ENCODE measurements around the gene ATP6V1G2.
"Not testable (repeated sequence)": the region's sequence is repeated elsewhere in the genome, so short reads cannot be mapped to it uniquely, and the experiment has no call there.

The ATP6V1G2 gene

DNA sequence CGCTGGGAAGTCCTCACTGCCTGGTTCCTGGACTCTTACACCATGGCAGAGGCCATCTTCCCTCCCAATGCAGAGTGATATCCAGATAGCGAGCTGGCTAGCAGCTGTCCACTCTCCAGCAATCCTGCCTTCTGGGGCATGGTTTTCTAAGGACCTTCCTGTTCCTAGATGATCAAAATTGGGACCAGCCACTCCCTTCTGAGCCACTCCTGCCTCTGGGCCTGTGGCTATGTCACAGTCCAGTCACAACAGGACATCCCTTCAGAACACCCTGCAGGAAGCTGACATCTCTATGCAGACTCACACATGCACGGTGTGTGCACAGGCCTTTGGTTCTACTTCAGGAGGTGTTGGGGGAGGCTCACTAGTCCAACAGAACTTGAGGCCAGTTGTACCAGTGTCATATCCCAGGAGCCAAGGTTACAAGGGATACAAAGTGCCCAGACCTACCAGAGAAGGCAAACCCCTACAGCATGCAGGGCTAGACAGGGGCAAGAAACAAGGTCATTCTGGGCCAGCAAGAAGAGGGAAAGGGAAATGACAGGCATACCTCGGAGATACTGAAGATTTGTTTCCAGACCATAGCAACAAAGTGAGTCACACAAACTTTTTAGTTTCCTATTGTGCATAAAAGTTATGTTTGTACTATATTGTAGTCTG lies 20.3 kb downstream of the ATP6V1G2 start:
- H3K9me3 ChIP-seq (ENCODE audit: low read length) = no peaks in the 10 kb centered on the region
- no peaks in the 10 kb centered on the region for H3K27me3 ChIP-seq (ENCODE audit: insufficient read depth, low read length)

DNA sequence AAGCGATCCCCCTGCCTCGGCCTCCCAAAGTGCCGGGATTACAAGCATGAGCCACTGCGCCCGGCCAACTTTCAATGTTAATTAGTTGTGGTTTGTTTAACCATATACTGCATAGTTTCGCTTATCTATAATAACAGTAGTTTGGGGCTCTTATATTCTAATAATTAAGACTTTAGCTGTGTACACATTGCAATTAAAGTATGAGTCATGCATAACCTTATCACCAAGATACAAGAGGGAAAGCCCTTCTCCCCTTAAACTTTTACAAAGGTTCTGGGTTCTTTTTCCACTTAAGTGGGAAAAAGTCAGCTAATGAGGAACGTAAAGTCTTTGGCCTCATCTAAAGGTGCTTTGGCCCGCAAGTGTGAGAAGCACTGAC lies 20.9 kb downstream of the ATP6V1G2 start:
- no peaks in the 10 kb centered on the region for H3K4me1 ChIP-seq (ENCODE audit: insufficient read depth, low read length)
- H3K36me3 ChIP-seq (ENCODE audit: insufficient read depth, low read length) = peaks cover 7% of the 10 kb centered on the region
- H2AFZ ChIP-seq (ENCODE audit: low read depth, low read length) = no peak overlapping the region
- no peaks in the 10 kb centered on the region for H3K9me3 ChIP-seq (ENCODE audit: low read length)
- no peaks in the 10 kb centered on the region for H3K27me3 ChIP-seq (ENCODE audit: insufficient read depth, low read length)
- H3K4me3 ChIP-seq (ENCODE audit: low read length) = no peak overlapping the region

More for the DNA sequence above, 20.3 kb downstream of the ATP6V1G2 start:
- Histone ChIP-seq H3K36me3 (ENCODE audit: insufficient read depth, low read length) (peaks cover 12% of the 10 kb centered on the region), H3K4me1 (ENCODE audit: insufficient read depth, low read length) (no peaks in the 10 kb centered on the region), H2AFZ (ENCODE audit: low read depth, low read length) (no peak overlapping the region), H3K4me3 (ENCODE audit: low read length) (no peak overlapping the region)

DNA sequence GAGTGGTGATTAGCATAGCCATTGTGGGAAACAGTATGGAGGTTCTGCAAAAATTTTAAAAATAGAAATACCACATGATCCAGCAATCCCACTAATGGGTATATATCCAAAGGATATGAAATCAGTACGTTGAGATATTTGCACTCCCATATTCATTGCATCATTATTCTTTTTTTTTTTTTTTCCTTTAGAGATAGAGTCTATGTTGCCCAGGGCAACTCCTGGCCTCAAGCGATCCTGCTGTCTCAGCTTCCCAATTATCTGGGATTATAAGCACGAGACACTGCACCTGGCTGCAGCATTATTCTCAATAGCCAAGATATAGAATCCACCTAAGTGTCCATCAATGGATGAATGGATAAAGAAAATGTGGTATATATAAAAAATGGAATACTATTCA lies 24.6 kb downstream of the ATP6V1G2 start:
- no peak overlapping the region for H3K4me3 ChIP-seq (ENCODE audit: low read length)
- no peak overlapping the region for H2AFZ ChIP-seq (ENCODE audit: low read depth, low read length)
- H3K9me3 ChIP-seq (ENCODE audit: low read length) = no peaks in the 10 kb centered on the region
- no peaks in the 10 kb centered on the region for H3K4me1 ChIP-seq (ENCODE audit: insufficient read depth, low read length)
- H3K27me3 ChIP-seq (ENCODE audit: insufficient read depth, low read length) = peaks cover 7% of the 10 kb centered on the region
- H3K36me3 ChIP-seq (ENCODE audit: insufficient read depth, low read length) = no peaks in the 10 kb centered on the region

DNA sequence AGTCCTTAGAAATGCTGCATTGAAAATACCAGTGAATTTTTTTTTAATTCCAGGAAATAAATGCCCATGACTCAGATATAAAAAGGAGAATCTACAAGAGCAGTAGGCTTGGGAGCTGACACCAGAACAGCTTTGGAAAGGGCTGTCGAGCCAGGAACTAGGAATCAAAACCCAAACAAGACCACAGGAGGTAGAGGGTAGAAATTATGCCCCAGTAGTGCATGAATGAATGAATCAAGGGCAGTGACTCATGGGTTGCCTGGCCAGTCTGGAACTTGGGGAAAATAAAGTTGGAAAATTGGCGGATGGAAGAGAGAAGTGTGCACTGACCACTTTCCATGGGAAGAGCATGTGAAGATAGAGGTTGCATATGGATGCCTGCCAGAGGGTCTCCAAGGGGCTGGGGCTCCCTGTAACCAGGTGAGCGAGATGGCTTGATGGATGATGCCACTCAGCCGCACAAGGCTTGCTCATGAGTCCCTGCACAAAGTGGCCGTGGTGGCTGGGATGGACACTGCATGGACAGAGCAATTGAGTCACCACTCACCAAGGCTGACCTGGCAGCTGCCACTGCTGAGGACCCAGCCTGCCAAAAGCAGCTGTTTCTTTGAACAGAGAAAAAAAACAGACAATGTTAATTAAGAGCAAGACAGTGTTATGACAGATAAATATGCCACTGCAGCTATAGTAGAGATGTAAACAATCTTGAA lies 32.8 kb downstream of the ATP6V1G2 start:
- Histone ChIP-seq H3K36me3 (ENCODE audit: insufficient read depth, low read length) (no peaks in the 10 kb centered on the region), H2AFZ (ENCODE audit: low read depth, low read length) (no peak overlapping the region), H3K9me3 (ENCODE audit: low read length) (peaks cover 2% of the 10 kb centered on the region), H3K4me1 (ENCODE audit: insufficient read depth, low read length) (no peaks in the 10 kb centered on the region), H3K27me3 (ENCODE audit: insufficient read depth, low read length) (peaks cover 14% of the 10 kb centered on the region), H3K4me3 (ENCODE audit: low read length) (no peak overlapping the region)

DNA sequence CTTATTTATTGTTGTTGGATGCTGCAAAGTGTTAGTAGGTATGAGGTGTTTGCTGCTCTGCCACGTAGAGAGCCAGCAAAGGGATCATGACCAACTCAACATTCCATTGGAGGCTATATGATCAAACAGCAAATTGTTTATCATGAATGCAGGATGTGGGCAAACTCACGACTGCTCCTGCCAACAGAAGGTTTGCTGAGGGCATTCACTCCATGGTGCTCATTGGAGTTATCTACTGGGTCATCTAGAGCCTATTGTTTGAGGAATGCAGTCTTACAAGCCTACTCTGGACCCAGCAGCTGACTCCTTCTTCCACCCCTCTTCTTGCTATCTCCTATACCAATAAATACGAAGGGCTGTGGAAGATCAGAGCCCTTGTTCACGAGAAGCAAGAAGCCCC lies 36.4 kb downstream of the ATP6V1G2 start:
- peaks cover 30% of the 10 kb centered on the region for H3K27me3 ChIP-seq (ENCODE audit: insufficient read depth, low read length)
- no peak overlapping the region for H2AFZ ChIP-seq (ENCODE audit: low read depth, low read length)
- H3K36me3 ChIP-seq (ENCODE audit: insufficient read depth, low read length) = no peaks in the 10 kb centered on the region
- H3K4me3 ChIP-seq (ENCODE audit: low read length) = no peak overlapping the region
- peaks cover 4% of the 10 kb centered on the region for H3K9me3 ChIP-seq (ENCODE audit: low read length)
- no peaks in the 10 kb centered on the region for H3K4me1 ChIP-seq (ENCODE audit: insufficient read depth, low read length)

DNA sequence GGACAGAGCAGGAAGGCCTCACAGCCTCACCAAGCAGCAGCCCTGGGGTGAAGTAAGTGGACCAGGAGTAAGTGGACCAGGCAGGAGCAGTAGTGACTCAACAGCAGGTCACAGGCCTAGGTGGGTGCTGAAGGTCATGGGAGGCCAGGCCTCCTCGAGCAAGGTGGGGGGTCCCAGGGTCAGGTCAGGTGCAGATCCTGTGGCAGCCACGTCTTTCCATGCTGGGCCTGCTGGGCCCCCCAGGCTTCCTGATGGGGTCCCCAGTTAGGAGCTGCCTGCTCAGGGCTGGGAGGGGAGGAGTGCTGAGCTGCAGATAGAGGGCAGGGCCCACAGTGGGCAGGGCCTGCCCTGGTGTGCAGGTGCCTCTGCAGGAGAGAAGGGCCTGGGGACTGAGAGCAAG lies 37.4 kb downstream of the ATP6V1G2 start:
- H3K4me3 ChIP-seq (ENCODE audit: low read length); H2AFZ ChIP-seq (ENCODE audit: low read depth, low read length); H3K36me3 ChIP-seq (ENCODE audit: insufficient read depth, low read length); H3K9me3 ChIP-seq (ENCODE audit: low read length); H3K4me1 ChIP-seq (ENCODE audit: insufficient read depth, low read length): not testable (repeated sequence)
- peaks cover 31% of the 10 kb centered on the region for H3K27me3 ChIP-seq (ENCODE audit: insufficient read depth, low read length)

DNA sequence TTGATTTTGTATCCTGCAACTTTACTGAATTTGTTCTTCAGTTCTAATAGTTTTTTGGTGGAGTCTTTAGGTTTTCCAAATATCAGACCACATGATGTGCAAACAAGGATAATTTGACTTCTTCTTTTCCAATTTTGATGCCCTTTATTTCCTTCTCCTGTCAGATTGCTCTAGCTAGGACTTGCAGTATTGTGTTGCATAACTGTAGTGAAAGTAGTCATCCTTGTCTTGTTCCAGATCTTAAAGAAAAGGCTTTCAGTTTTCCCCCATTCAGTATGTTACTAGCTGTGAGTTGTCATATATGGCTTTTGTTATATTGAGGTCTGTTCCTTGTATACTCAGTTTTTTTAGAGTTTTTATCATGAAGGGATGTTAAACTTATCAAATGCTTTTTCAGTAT lies 43.8 kb downstream of the ATP6V1G2 start:
- Histone ChIP-seq H3K4me1 (ENCODE audit: insufficient read depth, low read length) (peaks cover 6% of the 10 kb centered on the region), H3K36me3 (ENCODE audit: insufficient read depth, low read length) (no peaks in the 10 kb centered on the region), H3K4me3 (ENCODE audit: low read length) (no peak overlapping the region), H2AFZ (ENCODE audit: low read depth, low read length) (no peak overlapping the region), H3K9me3 (ENCODE audit: low read length) (peaks cover 4% of the 10 kb centered on the region), H3K27me3 (ENCODE audit: insufficient read depth, low read length) (peaks cover 45% of the 10 kb centered on the region)

DNA sequence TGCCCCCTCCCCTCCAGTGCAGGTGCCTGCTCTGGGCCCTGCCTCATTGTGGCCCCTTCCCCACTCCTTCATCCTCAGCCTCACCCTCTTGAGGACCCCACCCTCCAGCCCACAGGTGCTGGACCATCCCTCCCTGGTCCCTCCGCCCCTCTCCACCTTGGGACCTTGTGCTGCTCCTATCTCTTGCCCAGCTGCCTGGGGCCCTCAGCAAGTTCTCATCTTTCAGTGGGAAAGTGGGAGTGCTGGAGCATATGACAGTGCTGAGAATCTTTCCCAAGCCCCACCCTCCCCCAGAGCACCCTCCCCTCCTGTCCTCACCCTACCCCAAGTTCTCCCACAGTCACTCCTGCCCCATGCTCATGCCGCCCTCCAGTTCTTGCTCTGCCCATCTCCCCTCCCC lies 46.8 kb downstream of the ATP6V1G2 start:
- not testable (repeated sequence) for H2AFZ ChIP-seq (ENCODE audit: low read depth, low read length); H3K4me3 ChIP-seq (ENCODE audit: low read length)

DNA sequence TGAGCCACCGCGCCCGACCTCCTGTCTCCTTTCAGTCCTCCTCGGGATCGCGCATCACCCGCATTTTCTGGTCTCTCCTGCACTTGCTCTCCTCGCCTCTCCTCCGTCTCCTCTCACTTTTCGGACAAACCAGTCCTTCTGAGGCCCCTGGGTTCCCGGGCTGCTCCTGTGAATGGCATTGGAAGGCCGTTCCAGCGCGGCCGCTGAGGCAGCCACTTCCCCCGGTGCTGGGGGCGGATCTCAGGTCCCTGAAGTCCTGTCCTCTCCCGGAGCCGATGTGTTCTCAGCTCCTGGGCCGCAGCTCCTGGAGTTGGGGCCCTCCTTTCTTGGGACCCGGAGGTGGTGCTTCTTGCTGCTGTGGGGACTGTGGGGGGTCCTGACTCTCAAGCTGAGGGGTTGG lies 47.7 kb downstream of the ATP6V1G2 start:
- Histone ChIP-seq H3K36me3 (ENCODE audit: insufficient read depth, low read length) (no peaks in the 10 kb centered on the region), H3K27me3 (ENCODE audit: insufficient read depth, low read length) (peaks cover 57% of the 10 kb centered on the region), H3K4me3 (ENCODE audit: low read length) (no peak overlapping the region), H3K9me3 (ENCODE audit: low read length) (peaks cover 2% of the 10 kb centered on the region), H2AFZ (ENCODE audit: low read depth, low read length) (no peak overlapping the region), H3K4me1 (ENCODE audit: insufficient read depth, low read length) (peaks cover 15% of the 10 kb centered on the region)

More for the DNA sequence above, 46.8 kb downstream of the ATP6V1G2 start:
- not testable (repeated sequence) for H3K9me3 ChIP-seq (ENCODE audit: low read length); H3K36me3 ChIP-seq (ENCODE audit: insufficient read depth, low read length)
- Histone ChIP-seq H3K4me1 (ENCODE audit: insufficient read depth, low read length) (peaks cover 15% of the 10 kb centered on the region), H3K27me3 (ENCODE audit: insufficient read depth, low read length) (peaks cover 51% of the 10 kb centered on the region)

DNA sequence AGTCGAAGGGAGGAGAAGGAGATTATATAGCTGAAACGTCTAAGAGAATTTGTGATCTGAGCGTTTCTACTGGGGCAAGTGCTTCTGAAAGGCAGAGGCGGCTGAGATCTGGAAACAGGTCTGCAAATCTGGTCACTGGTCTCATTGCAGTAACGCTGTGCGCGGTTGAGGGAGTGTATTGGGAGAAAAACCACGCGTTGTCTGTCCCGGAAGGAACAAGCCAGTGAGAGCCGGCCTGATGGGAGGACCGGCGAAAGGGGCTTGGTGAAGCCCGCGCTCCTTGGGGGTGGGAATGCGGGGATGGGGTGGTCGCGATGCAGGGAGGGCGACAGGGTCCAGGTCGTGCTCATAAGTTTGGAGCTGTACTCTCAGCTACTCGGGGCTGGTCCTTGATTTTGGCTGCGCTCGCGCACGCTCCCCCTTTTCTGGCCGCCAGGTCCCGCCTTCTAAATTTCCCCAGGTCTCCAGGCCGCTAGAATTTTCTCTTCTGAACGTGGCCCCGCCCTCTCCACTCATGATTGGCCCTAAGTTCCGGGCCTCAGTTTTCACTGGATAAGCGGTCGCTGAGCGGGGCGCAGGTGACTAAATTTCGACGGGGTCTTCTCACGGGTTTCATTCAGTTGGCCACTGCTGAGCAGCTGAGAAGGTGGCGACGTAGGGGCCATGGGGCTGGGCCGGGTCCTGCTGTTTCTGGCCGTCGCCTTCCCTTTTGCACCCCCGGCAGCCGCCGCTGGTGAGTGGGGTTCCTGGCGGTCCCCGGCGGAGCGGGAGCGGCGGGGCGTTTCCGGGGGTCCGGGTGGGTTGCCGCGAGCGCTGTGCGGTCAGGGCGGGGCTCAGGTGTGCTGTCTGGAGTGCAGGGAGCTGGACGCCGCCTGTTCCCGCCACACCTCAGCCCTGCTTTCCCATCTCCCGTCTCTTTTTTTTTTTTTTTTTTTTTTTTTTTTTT lies 48.6 kb downstream of the ATP6V1G2 start, which contains the start of gene MICB:
Gene MICB (plus strand): TSS at position 615 of the 946 bp plus-strand sequence. CDS start 49 bp downstream, at position 664.
- Histone ChIP-seq H3K36me3 (ENCODE audit: insufficient read depth, low read length) (no peaks in the 10 kb centered on the region), H3K4me1 (ENCODE audit: insufficient read depth, low read length) (peaks cover 15% of the 10 kb centered on the region), H3K27me3 (ENCODE audit: insufficient read depth, low read length) (peaks cover 62% of the 10 kb centered on the region), H3K9me3 (ENCODE audit: low read length) (peaks cover 2% of the 10 kb centered on the region), H3K4me3 (ENCODE audit: low read length) (peak within 1 kb of the TSS; percentile 13), H2AFZ (ENCODE audit: low read depth, low read length) (peak within 1 kb of the TSS; percentile 36)

DNA sequence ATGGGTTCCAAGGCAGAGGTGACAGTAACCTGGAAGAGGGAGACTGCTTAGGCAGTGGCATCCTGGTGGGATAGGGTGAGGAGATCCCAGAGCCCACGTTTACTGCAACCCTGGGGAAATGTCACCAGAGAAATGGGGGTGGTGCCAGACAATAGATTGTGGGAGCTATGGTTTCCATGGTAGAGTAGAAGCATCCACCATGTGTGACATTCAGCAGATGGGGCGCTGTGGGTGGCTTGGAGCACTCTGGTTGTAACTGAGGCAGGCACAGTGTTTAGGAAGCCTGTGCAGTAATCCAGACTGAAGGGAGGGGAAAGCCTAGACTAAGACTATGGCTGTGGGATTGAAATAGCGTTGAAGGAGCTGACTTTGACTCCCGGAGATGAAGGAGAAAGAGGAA lies 49.6 kb downstream of the ATP6V1G2 start:
- H3K27me3 ChIP-seq (ENCODE audit: insufficient read depth, low read length) = peaks cover 58% of the 10 kb centered on the region
- H3K4me3 ChIP-seq (ENCODE audit: low read length) = not testable (repeated sequence)

DNA sequence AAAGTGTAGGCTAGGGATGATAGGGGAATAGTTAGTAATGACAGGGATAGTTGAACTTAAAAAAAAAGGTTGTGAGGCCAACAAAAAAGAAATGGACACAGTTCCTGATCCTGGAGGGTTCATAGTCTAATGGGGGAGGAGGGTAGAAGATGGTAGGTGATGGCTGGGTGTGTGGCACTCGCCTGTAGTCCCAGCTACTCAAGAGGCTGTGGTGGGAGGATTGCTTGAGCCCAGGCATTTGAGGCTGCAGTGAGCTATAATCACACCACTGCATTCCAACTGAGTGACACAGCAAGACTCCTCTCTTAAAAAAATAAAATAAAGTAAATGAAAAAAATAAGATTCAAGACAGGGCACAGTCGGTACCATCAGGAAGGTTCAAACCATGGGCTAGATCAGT lies 50.8 kb downstream of the ATP6V1G2 start:
- H3K4me3 ChIP-seq (ENCODE audit: low read length) = no peak overlapping the region
- H3K4me1 ChIP-seq (ENCODE audit: insufficient read depth, low read length) = peaks cover 15% of the 10 kb centered on the region
- H3K9me3 ChIP-seq (ENCODE audit: low read length) = no peaks in the 10 kb centered on the region
- peaks cover 54% of the 10 kb centered on the region for H3K27me3 ChIP-seq (ENCODE audit: insufficient read depth, low read length)
- H3K36me3 ChIP-seq (ENCODE audit: insufficient read depth, low read length) = no peaks in the 10 kb centered on the region
- H2AFZ ChIP-seq (ENCODE audit: low read depth, low read length) = no peak overlapping the region

More for the DNA sequence above, 49.6 kb downstream of the ATP6V1G2 start:
- not testable (repeated sequence) for H3K36me3 ChIP-seq (ENCODE audit: insufficient read depth, low read length); H3K9me3 ChIP-seq (ENCODE audit: low read length); H2AFZ ChIP-seq (ENCODE audit: low read depth, low read length)
- H3K4me1 ChIP-seq (ENCODE audit: insufficient read depth, low read length) = peaks cover 15% of the 10 kb centered on the region
